Measurements from ENCODE around the gene SCAPER.

The SCAPER gene

DNA sequence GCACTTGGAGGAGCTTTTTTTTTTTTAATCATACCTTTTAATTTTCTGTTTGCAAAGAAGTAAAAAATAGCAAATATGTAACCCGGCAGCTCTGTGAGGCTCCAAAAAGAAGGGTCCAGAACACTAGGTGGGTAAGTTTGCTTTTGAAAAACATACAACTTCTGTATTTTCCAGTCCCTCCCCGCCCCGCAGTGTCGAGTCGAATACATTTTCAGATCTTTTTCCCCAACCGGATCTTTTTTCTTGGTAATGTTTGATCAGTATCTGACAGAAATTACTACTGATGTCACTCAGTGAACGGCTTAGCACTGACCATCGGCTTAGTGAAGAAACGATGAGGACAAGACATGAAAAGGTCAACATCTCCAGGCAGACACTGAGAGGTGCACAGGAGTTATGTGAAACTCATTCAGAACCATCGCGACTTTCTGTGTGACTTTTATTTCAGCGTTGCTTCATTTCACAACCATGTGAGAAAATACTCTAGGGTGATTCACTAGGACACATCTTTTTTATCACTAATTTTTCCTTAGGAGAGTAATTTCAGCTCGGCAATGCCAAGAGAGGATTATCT lies 557.6 kb downstream of the SCAPER start:
- no peak for DNase-seq

DNA sequence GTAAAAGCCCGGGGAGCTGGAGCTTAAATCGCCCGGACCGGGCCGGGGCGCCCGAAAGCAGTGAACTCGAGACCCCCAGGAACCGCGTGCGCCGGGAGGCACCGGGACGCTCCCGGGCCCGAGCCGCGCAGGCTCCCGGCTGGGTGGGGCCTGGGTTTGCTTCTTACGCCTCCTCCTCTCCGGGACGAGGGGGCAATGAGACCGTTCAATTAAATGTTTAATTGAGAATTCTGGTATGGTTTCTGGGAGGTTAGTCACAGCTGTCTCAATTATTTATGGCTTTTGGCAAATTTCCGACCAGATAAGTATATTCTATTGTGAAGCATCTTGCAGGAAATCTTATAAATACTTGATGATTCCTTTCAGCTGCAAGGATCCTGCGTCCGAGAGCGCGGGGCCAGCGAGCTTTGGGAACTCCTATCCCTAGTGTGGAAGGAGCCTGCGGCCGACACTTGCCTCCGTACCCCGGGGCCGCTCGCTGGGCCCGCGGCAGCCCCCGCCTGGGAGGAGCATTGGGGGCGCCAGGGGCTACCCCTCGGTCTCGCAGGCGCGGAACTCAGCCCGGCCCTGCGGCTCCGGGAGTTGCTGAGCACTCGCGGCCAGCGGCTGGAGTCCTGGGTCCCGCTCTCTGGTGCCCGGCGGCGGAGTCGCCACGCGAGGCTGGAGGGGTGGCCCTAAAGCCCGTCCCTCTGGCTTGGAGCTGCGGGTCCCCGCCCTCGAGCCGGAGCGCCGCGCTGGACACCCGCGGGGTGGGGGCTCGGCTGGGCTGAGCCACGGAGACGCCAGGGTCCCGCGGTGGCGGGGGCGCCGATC lies 558.3 kb downstream of the SCAPER start:
- no peak for DNase-seq

DNA sequence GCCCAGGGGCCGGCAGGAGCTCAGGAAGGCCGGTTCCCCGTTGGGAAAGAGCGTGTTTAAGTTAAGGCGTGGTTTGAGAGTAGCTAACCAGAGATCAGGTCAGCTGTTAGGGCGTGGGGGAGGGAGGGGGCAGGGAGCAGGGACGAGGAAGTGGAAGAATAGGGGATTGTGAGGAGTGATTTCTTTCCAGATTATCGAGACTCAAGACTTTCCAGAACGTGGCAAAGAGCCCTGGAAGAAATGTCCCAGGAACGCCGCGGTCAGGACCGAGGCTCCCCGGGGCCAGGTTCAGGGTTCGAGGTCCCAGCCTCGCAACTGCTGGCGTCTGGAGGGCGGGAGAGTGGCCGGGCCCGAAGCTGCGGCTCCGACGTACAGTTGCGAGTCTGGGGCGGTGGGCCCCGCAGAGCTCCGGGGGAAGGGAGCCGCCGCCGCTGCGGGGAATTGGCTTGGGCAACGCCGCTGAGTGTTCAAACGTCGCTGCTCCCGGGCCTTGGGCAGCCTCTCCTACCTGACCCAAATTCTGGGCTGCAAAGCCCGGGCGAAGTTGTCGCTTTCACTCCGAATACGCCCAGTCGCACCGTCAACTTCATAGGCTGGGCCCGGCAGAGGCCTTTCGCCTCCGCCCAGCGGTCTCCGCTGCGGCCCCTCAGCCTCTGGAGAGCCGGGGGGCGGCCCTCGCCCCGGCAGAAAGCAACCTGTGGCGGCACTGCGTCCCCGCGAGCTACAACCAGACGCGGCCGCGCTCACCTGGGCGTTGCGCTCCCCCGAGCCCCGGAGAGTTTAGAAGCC lies 559.1 kb downstream of the SCAPER start:
- no peak for DNase-seq

DNA sequence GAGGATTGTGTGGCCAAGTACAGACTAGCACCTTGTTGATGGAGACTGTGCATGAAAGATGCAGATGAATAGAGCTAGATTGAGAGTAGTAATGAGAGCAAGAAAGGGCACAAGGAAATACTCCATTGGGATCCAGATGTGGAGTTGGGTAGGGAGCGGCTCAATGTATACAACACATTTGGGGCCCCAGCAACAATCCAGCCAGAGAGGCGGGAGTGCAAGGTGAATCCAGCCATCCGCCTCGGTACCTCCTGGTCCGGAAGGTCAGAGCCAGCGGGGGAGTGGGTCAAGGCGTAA lies 559.6 kb downstream of the SCAPER start:
- DNase-seq, result no peak

DNA sequence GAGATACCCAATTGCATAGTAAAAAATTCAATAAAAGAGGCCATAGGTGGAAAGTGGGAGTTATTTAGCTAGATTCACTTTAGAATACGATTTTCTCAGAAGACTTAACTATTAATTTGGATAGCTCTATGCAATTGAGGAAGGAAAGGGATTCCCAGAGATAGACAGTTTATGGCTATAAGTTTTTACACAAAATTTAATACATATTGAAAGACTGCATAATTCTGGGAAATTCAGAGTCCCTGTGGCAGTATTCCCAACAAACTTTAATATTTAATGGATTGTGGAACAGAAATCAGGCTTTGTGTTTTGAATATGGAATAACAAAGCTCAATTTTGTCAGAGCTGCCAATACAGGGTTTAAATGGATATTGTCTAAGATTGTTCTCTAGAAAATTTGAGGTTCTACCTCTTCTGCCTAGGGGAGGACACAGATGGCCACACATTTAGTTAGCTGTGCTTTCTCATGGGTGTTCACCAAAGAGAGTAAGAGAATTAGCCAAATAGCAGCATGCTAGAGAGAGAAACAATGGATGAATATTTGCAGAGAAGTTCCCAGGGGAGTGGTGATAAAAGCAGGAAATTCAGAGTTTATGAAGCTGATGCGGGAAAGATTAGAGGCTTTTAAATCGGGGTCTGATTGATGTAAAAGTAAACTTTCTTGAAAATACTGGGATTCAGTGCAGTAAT lies 560.1 kb downstream of the SCAPER start:
- no peak for DNase-seq

DNA sequence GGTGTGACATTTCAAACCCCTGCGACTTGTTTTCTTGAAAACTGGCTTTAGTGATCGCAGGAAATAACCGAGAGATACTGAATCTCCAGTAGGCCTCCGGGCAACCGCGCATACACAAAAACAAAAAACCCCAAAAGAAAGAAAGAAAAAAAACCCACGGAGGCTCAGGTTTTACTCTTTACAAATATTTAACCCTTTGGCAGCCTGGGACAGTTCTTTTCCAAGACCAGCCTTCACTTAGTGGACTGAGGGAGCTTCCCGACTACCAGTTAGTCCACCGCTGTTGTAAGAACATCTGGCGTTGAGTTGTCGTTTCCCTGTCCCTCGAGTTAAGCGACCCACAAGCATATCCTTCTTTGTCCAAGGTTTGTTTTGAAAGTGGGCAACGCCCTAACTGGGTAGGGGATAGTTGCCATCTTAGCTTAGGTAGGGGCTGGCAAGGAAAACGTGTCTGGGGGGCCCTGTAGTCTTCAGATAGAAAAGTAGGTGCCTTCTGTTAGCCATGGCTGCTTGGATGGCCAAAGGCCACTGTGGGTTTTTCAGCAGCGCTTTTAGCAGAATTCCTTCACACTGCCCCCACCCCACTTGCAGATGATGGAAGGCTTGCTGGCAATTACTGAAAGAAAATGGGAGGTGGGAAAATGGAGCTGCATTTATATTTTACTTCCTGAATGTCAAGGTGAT lies 561.7 kb downstream of the SCAPER start:
- no peak for DNase-seq

DNA sequence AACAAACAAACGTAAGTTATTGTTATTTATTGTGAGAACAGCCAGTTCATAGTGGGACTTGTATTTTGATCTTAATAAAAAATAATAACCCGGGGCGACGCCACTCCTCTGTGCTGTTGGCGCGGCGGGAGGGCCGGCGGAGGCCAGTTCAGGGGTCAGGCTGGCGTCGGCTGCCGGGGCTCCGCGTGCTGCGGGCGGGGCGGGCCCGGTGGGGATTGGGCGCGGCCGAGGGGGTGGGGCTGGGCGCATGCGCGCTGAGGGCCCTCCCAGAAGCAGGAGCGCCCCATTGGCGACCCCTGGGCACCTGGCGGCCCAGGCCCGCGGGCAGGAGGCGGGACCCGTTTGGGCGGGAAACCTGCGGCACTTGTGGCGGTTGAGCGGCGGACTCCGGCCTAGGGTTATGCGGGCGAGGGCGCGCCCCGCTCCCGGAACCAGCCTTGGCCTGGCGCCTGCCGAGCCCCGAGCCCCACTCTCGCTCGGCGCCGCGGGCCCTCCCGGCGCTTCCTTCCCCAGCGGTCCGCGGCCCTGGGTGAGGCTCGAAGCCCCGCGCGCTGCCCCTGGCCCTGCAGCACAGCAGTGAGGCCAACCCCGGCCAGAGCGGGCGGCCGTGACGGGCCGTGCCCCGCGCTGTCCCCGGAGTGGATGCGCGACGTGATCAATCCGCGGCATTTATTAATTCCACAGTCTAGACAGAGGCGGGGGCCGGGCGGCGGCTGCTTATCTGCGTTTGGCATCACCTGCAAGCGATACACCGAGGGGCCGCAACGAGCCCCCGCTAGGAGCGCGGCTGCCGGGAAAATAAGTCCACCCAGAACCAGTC lies 562.5 kb downstream of the SCAPER start:
- no peak for DNase-seq

DNA sequence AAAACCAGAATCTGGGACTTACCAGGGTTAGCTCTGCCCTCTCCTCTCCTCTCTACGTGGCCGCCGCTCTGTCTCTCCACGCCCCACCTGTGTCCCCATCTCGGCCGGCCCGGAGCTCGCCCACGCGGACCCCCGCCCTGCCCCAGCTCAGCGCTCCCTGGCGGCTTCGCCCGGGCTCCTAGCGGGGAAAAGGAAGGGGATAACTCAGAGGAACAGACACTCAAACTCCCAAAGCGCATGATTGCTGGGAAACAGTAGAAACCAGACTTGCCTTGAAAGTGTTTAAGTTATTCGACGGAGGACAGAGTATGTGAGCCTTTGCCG lies 563.1 kb downstream of the SCAPER start:
- DNase-seq, result no peak

DNA sequence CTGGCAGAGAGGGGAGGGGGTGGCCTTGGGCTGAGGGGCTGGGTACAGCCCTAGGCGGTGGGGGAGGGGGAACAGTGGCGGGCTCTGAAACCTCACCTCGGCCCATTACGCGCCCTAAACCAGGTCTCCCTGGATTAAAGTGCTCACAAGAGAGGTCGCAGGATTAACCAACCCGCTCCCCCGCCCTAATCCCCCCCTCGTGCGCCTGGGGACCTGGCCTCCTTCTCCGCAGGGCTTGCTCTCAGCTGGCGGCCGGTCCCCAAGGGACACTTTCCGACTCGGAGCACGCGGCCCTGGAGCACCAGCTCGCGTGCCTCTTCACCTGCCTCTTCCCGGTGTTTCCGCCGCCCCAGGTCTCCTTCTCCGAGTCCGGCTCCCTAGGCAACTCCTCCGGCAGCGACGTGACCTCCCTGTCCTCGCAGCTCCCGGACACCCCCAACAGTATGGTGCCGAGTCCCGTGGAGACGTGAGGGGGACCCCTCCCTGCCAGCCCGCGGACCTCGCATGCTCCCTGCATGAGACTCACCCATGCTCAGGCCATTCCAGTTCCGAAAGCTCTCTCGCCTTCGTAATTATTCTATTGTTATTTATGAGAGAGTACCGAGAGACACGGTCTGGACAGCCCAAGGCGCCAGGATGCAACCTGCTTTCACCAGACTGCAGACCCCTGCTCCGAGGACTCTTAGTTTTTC lies 563.6 kb downstream of the SCAPER start:
- DNase-seq, result no peak

DNA sequence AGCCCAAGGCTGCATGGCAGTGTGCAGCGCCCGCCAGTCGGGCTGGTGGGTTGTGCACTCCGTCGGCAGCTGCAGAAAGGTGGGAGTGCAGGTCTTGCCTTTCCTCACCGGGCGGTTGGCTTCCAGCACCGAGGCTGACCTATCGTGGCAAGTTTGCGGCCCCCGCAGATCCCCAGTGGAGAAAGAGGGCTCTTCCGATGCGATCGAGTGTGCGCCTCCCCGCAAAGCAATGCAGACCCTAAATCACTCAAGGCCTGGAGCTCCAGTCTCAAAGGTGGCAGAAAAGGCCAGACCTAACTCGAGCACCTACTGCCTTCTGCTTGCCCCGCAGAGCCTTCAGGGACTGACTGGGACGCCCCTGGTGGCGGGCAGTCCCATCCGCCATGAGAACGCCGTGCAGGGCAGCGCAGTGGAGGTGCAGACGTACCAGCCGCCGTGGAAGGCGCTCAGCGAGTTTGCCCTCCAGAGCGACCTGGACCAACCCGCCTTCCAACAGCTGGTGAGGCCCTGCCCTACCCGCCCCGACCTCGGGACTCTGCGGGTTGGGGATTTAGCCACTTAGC lies 564.3 kb downstream of the SCAPER start:
- DNase-seq, result peak; percentile 26

DNA sequence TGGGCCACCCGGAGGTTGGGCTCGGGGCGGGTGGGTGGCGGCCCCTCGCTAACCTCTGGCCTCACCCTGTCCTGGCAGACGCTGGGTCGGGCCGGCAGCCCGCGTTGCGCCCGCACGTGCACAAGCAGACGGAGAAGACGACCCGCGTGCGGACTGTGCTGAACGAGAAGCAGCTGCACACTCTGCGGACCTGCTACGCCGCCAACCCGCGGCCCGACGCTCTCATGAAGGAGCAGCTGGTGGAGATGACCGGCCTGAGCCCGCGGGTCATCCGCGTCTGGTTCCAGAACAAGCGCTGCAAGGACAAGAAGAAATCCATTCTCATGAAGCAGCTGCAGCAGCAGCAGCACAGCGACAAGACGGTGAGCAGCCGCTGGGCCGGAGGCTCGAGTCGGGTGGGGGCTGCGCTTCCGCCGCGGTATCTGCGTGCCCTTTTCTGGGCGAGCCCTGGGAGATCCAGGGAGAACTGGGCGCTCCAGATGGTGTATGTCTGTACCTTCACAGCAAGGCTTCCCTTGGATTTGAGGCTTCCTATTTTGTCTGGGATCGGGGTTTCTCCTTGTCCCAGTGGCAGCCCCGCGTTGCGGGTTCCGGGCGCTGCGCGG lies 564.8 kb downstream of the SCAPER start:
- DNase-seq, result no peak

DNA sequence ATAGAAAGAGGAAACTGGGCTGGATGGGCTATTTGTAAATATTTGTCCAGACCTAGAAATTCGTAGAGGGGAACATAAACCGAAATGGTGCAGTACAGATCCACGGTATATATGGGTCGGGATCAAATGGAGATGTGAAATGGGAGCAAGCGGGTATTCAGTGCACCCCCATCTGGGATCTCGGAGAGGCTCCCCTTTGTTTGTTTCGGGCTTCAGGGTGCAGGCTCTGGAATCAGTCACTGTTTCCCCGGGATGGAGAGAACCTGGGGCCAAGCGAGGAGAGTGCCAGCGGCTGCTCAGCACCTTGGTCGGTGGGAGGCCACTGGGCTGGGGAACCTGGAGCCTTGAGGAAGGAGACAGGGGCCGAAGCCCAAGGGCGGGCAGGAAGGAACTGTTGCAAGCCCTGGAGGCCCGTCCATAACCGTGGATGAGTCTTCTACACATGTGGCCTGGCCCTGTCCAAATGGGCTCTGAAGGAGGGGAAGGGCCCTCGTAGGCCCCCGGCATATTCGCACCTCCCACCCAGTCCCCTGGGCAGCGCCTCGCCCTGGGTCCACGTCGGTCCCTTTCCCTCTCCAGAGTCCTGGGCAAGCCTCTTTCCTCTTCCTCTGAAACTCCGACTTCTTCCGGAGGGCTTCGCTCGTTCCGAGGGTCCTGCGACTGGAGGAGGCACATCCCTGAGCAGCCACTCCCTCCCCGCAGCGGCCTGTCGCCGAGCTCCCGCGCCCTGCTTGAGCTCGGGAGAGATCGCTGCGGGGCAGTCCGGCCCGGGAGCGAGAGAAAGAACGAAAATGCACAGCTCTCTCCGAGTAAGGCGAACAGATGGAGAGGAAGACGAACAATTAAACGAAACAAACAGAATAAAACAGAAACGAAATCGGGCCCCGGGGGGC lies 565.6 kb downstream of the SCAPER start:
- no peak for DNase-seq

DNA sequence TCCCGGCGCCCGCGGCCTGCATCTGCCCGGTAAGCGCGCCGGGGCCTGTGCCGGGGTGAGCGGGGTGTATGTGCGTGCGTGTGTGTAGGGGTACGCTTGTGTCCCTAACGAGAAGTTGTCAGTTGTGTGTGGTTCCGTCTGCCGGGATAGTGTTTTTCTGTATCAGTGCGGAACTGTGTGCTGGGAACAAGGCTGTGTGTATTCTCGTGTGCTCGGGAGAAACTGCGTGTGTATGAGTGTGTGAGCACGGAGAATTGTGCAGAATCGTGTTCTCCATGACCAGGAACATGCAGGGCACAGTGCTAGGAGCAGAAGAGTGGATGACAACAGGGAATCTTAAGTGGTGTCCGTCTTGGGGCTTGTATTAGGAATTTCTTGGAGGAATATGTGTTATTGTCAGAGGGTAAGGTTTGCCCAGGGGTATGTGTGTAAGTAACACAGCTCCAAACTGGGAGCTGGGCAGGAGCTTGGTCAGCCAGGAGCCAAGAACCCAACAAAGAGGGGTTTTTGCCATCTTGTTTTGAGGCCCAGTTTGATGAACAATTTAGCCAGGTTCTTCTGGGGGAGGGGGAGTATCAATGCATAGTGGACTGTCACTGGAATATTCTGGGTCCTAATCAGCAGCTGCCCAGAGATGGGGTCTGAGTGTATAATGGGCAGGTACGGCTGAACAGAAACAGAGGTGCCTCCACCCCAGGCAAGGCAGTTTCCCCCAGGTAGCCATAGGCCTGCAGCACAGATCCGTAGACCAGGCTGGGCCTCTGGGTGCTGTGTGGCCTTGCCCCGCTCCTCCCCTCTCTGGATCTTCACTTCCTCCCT lies 566.4 kb downstream of the SCAPER start:
- DNase-seq, result no peak

DNA sequence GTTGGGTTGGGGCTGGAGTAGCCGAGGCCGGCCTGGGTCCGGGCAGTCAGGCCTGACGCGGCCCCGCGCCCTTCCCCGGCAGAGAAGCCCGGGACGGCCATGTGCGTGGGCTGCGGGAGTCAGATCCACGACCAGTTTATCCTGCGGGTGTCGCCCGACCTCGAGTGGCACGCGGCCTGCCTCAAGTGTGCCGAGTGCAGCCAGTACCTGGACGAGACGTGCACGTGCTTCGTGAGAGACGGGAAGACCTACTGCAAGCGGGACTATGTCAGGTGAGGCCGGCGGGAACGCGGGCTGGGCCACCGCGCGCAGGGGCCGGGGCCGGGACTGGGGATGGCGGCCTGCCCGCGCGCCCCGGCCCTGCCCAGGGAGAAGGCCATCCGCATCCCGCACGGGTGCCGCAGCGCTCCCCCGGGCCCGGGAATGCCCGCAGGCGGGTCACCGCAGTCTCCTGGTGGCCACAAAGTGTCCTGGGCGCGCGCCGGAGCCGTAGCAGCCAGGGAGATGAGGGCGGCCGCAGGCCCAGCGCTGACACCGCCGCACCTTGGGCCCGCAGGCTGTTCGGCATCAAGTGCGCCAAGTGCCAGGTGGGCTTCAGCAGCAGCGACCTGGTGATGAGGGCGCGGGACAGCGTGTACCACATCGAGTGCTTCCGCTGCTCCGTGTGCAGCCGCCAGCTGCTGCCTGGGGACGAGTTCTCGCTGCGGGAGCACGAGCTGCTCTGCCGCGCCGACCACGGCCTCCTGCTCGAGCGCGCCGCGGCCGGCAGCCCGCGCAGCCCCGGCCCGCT lies 567.2 kb downstream of the SCAPER start:
- no peak for DNase-seq

DNA sequence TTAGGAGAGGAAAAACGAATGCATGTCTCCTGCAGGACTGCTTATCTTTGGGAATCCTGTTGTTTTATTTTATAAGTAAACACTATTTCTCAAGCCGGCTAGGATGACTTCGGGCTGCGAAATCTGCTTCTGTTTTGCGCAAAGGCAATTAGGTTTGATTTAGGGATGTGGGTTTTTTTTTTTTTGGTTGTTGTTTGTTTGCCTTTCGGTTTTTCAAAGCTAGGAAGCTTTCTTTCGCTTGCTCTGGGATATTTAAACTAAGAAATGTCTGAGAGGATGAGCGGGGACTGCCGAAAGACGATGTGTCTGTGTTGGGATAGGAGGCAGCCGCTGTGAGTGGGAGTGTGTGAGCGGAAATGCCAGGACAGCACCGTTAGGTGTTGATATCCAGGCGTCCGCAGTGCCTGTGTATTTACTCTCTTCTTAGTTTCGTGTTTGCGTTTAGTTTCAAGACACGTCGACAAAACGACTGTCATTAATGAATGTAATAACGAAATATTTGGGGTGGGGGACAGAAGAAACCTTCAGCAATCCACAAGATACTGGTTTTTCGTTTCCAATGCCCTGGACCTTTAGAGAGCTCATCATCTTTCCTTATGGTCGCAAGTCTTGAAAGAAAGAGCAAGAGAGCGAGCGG lies 568.0 kb downstream of the SCAPER start:
- no peak for DNase-seq

DNA sequence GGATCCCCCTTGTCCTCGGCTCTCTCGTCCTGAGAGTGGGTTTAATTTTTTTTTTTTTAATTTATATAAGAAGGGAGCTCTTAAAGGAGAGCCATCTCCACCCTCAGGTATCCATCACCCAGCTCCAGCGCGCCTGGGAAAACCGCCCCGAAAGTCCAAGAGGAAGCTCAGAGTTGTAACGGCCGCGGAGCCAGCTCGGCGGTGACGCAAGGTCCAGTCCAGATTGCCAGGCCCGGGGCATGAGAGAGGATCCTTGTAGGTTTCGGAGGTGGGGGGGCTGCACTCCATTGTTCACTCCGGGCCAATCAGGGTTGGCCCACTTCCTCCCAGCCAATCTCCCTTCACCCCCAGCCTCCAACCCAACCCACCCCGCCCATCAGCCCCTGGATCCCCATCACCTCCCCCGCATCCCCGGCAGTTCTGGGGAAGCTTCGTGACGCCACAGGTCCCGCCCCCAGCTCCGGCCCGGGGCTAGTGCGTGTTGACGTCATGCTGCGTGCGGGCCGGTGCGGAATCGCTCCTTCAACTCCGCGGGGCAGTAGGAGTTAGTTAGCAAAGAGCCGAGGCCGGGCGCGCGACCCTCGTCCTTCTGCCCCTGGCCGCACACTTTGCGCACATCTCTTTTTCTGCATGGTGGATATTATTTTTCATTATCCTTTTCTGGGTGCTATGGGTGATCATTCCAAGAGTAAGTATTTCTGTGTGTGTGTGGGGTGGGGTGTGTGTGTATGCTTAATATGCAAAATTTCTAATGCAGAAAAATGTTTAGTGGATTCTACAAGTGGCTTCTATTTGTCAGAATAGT lies 568.7 kb downstream of the SCAPER start, which contains the start of gene ISL2:
TSS of gene ISL2 (plus strand) at position 520 of the 805 bp plus-strand sequence. CDS start at position 631, 111 bp downstream.
- no peak for DNase-seq
